ES-I3 (cell line): ENCODE results near the gene ANO9.
A peak's percentile ranks its signal among the peaks of the same experiment; 100 is the strongest.

ENCODE experiments used
- H3K36me3 ChIP-seq: 2 replicates; pipeline ENCODE4 v1.6.1; 2013; ENCODE audit warnings: mild to moderate bottlenecking, low read length, control low read depth, moderate library complexity; ENCODE audit not compliant: insufficient read depth
- H3K4me1 ChIP-seq: 2 replicates; pipeline ENCODE4 v1.6.1; 2013; ENCODE audit warnings: mild to moderate bottlenecking, control low read depth, low read length; ENCODE audit not compliant: insufficient read depth
- H3K9ac ChIP-seq: 2 replicates; pipeline ENCODE4 v1.6.1; 2013; ENCODE audit warnings: low read depth, mild to moderate bottlenecking, low read length, moderate library complexity
- H3K9me3 ChIP-seq: 2 replicates; pipeline ENCODE4 v1.6.1; 2013; ENCODE audit warnings: mild to moderate bottlenecking, low read length, moderate library complexity; ENCODE audit not compliant: control insufficient read depth, insufficient read depth

Gene ANO9

GRCh38 chr11:452203-452744 lies 10.5 kb upstream of the ANO9 start:
- H3K9me3 ChIP-seq: no peaks in the 10 kb centered on the region
- no peak overlapping the region for H3K9ac ChIP-seq
- H3K36me3 ChIP-seq: no peaks in the 10 kb centered on the region; the same call in 1 of the 2 replicates
- peaks cover 14% of the 10 kb centered on the region; the same call in 1 of the 2 replicates for H3K4me1 ChIP-seq

DNA sequence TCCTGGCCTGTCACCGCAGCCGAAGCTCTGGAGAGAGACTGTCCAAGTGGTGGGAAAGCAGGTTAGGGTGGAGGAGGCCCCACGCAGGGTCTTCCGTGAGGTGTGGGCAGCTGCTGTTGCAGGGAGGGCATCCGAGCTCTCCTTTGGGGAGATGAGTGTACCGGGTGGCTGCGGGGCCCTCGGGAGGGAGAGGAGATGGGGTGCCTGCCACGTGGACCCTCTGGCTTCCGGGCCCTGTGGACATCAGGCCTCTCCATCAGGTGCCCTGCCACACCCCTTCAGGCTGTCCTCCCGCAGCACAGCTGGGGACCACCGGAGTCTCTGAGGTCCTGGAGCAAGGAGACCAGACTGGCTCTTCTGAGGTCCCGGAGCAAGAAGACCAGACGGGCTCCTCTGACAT lies 9.9 kb upstream of the ANO9 start:
- no peaks in the 10 kb centered on the region; the same call in 1 of the 2 replicates for H3K36me3 ChIP-seq
- no peaks in the 10 kb centered on the region for H3K9me3 ChIP-seq
- H3K9ac ChIP-seq: no peak overlapping the region
- H3K4me1 ChIP-seq: peaks cover 8% of the 10 kb centered on the region; the same call in 1 of the 2 replicates

GRCh38 chr11:450809-451451 lies 9.1 kb upstream of the ANO9 start:
- Histone ChIP-seq H3K4me1 (peaks cover 4% of the 10 kb centered on the region; the same call in 1 of the 2 replicates), H3K9ac (peak overlapping the region; percentile 93), H3K9me3 (no peaks in the 10 kb centered on the region), H3K36me3 (no peaks in the 10 kb centered on the region; the same call in 1 of the 2 replicates)

GRCh38 chr11:449889-450808 lies 8.3 kb upstream of the ANO9 start, which contains the start of gene PTDSS2:
Gene PTDSS2, plus strand, starts transcription at chr11:450279. Its CDS starts 177 bp downstream, at chr11:450456.
- Histone ChIP-seq H3K9me3 (no peaks in the 10 kb centered on the region), H3K36me3 (no peaks in the 10 kb centered on the region; the same call in 1 of the 2 replicates), H3K4me1 (no peaks in the 10 kb centered on the region), H3K9ac (peak within 1 kb of the TSS; percentile 93)

- no peaks in the 10 kb centered on the region for H3K4me1 ChIP-seq
- H3K36me3 ChIP-seq: no peaks in the 10 kb centered on the region; the same call in 1 of the 2 replicates
- no peaks in the 10 kb centered on the region for H3K9me3 ChIP-seq
- H3K9ac ChIP-seq: peak overlapping the region; percentile 61
Observed at GRCh38 chr11:447923-448731, 6.3 kb upstream of the ANO9 start.

GRCh38 chr11:446891-447290 lies 5.1 kb upstream of the ANO9 start:
- Histone ChIP-seq H3K4me1 (no peaks in the 10 kb centered on the region), H3K9ac (no peak overlapping the region), H3K36me3 (no peaks in the 10 kb centered on the region; the same call in 1 of the 2 replicates), H3K9me3 (no peaks in the 10 kb centered on the region)

DNA sequence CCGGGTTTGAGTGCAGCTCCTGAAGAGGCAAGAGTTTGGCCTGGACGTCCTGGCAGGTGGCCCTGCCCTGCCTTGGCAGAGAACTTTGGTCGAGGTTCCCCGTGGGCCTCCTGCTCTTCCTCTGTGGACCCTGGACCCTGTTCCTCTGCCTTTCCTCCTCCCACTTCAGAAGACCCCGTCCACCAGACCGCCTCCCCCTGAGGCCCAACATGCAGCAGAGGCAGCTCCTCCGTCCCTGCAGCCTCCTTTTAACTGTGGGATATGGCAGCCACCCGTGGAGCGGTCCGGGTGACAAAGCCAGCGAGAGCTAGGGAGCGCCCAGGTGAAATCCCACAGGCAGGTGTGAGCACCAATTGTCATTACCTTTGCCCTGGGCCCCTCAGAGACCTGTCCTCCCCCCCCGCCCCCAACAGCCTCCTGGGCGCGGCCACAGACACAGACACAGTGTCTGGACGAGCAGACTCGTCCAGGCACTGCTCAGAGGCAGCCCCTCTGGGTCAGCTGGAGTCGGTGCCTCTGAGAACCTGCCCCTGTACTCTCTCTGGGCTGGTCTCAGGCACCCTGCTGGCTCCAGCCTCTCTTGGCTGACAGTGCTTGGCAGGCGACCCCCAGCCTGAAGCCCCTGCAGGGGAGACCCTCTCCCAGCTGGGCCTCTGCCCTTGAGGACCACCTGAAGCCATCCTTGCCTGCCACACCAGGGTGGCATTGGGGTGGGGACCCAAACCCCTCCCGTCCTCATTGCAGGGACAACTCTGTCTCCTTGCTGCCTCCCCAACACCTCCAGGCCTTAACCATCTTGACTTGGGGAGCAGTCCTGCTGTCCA lies 4.2 kb upstream of the ANO9 start:
- H3K9me3 ChIP-seq: no peaks in the 10 kb centered on the region
- no peaks in the 10 kb centered on the region for H3K36me3 ChIP-seq
- no peak overlapping the region for H3K9ac ChIP-seq
- peaks cover 3% of the 10 kb centered on the region; the same call in 1 of the 2 replicates for H3K4me1 ChIP-seq

- H3K9me3 ChIP-seq: no peaks in the 10 kb centered on the region
- H3K36me3 ChIP-seq: no peaks in the 10 kb centered on the region
- peaks cover 3% of the 10 kb centered on the region; the same call in 1 of the 2 replicates for H3K4me1 ChIP-seq
- no peak overlapping the region for H3K9ac ChIP-seq
Observed at GRCh38 chr11:444396-445144, 2.8 kb upstream of the ANO9 start.

- H3K4me1 ChIP-seq: peaks cover 3% of the 10 kb centered on the region; the same call in 1 of the 2 replicates
- no peak overlapping the region for H3K9ac ChIP-seq
- no peaks in the 10 kb centered on the region for H3K9me3 ChIP-seq
- H3K36me3 ChIP-seq: no peaks in the 10 kb centered on the region
Observed at GRCh38 chr11:443542-444199, 1.9 kb upstream of the ANO9 start.

- Histone ChIP-seq H3K9ac (no peak overlapping the region), H3K36me3 (no peaks in the 10 kb centered on the region), H3K9me3 (no peaks in the 10 kb centered on the region), H3K4me1 (peaks cover 3% of the 10 kb centered on the region; the same call in 1 of the 2 replicates)
Observed at GRCh38 chr11:442611-443081, 835 bp upstream of the ANO9 start.

GRCh38 chr11:441043-441417 lies 781 bp downstream of the ANO9 start:
- Histone ChIP-seq H3K36me3 (no peaks in the 10 kb centered on the region), H3K9ac (peak overlapping the region; percentile 35; the same call in 1 of the 2 replicates), H3K9me3 (no peaks in the 10 kb centered on the region), H3K4me1 (peaks cover 3% of the 10 kb centered on the region; the same call in 1 of the 2 replicates)
